Measurements from ENCODE around the gene VMP1.
"Not testable (repeated sequence)": the region's sequence is repeated elsewhere in the genome, so short reads cannot be mapped to it uniquely, and the experiment has no call there.

Gene VMP1

GRCh38 chr17:59872351-59872750, 164.9 kb downstream of the VMP1 start:
- DNase-seq: no peak

- not testable (repeated sequence) for DNase-seq
These were observed 166.0 kb downstream of the VMP1 start for GRCh38 chr17:59873414-59873813.

- no peak for DNase-seq
These were observed 166.9 kb downstream of the VMP1 start for GRCh38 chr17:59874376-59874775.

GRCh38 chr17:59876107-59876506, 168.7 kb downstream of the VMP1 start:
- DNase-seq: no peak

GRCh38 chr17:59877965-59878364, 170.5 kb downstream of the VMP1 start:
- DNase-seq: no peak

- no peak for DNase-seq
These were observed 171.2 kb downstream of the VMP1 start for GRCh38 chr17:59878624-59879023.

GRCh38 chr17:59884861-59885260, 177.4 kb downstream of the VMP1 start:
- DNase-seq: no peak

GRCh38 chr17:59888145-59888750, 180.8 kb downstream of the VMP1 start:
- no peak for DNase-seq

GRCh38 chr17:59890720-59891119, 183.3 kb downstream of the VMP1 start:
- no peak for DNase-seq

Data from bone marrow (tissue), 2 donors.